HL-60 (cell line): ENCODE results near the gene PPP2R2D.

ENCODE experiments used
- GABPA ChIP-seq: IDR thresholded peaks from 2 replicates; pipeline ENCODE4 v1.6.1; 2012; ENCODE audit warnings: low read depth
- TF ChIP-seq, protein P1 (sequence below): IDR thresholded peaks from one replicate; pipeline ENCODE4 v1.5.1; 2011; ENCODE audit warnings: low read length, control low read depth, inconsistent platforms; ENCODE audit not compliant: insufficient read depth
- TF ChIP-seq, protein P2 (sequence below): IDR thresholded peaks from 2 replicates; pipeline ENCODE4 v1.6.1; 2012; ENCODE audit warnings: low read depth; ENCODE audit not compliant: insufficient replicate concordance

DNA sequence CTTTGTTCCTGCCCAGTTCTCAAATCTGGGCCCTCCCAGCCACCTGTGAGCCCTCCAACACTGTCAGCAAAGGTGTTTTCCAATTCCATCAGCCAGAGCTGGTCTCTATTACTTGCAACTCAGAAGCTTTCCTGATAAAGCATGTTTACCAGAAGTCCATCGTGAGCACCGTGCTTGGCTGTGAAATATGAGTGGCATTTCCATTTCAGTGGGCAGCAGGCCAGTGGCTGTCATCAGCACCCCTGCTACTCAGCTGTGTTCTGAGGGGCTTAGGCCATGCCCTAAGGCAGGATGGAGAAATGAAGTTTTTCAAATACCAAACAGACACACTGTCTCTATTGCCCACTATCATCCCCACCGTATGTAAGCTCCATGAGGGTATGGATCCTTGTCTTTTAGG is 93.6 kb downstream of the PPP2R2D start:
- TF ChIP-seq GABPA, result no peak
- TF ChIP-seq, protein P1, sequence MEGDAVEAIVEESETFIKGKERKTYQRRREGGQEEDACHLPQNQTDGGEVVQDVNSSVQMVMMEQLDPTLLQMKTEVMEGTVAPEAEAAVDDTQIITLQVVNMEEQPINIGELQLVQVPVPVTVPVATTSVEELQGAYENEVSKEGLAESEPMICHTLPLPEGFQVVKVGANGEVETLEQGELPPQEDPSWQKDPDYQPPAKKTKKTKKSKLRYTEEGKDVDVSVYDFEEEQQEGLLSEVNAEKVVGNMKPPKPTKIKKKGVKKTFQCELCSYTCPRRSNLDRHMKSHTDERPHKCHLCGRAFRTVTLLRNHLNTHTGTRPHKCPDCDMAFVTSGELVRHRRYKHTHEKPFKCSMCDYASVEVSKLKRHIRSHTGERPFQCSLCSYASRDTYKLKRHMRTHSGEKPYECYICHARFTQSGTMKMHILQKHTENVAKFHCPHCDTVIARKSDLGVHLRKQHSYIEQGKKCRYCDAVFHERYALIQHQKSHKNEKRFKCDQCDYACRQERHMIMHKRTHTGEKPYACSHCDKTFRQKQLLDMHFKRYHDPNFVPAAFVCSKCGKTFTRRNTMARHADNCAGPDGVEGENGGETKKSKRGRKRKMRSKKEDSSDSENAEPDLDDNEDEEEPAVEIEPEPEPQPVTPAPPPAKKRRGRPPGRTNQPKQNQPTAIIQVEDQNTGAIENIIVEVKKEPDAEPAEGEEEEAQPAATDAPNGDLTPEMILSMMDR, result no peak
- TF ChIP-seq, protein P2, sequence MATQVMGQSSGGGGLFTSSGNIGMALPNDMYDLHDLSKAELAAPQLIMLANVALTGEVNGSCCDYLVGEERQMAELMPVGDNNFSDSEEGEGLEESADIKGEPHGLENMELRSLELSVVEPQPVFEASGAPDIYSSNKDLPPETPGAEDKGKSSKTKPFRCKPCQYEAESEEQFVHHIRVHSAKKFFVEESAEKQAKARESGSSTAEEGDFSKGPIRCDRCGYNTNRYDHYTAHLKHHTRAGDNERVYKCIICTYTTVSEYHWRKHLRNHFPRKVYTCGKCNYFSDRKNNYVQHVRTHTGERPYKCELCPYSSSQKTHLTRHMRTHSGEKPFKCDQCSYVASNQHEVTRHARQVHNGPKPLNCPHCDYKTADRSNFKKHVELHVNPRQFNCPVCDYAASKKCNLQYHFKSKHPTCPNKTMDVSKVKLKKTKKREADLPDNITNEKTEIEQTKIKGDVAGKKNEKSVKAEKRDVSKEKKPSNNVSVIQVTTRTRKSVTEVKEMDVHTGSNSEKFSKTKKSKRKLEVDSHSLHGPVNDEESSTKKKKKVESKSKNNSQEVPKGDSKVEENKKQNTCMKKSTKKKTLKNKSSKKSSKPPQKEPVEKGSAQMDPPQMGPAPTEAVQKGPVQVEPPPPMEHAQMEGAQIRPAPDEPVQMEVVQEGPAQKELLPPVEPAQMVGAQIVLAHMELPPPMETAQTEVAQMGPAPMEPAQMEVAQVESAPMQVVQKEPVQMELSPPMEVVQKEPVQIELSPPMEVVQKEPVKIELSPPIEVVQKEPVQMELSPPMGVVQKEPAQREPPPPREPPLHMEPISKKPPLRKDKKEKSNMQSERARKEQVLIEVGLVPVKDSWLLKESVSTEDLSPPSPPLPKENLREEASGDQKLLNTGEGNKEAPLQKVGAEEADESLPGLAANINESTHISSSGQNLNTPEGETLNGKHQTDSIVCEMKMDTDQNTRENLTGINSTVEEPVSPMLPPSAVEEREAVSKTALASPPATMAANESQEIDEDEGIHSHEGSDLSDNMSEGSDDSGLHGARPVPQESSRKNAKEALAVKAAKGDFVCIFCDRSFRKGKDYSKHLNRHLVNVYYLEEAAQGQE, result no peak
